K562 (cell line): ENCODE results near the gene CCDC187. TPM values are rescaled to one million over a fixed set of nuclear protein-coding genes. Genes with fewer than 3 reads are reported as not detected.

Source experiments
- BCOR ChIP-seq: fragments of 450-650 bp; IDR thresholded peaks from 2 replicates; pipeline ENCODE4 v1.6.1; 2016
- BDP1 ChIP-seq: IDR thresholded peaks from 3 replicates; pipeline ENCODE4 v1.6.1; 2011; ENCODE audit not compliant: insufficient read length, insufficient read depth
- CBX2 ChIP-seq: fragments of 200-600 bp; sonication (generic); IDR thresholded peaks from one replicate; pipeline ENCODE4 v1.6.1; 2012; ENCODE audit warnings: mild to moderate bottlenecking, low read length, inconsistent platforms; ENCODE audit not compliant: insufficient read depth, poor library complexity, severe bottlenecking
- CHCHD3 ChIP-seq: fragments of 250-450 bp; sonication (Bioruptor Pico); IDR thresholded peaks from 2 replicates; pipeline ENCODE4 v2.1.2; 2022; ENCODE audit warnings: mild to moderate bottlenecking
- ERF ChIP-seq: fragments of 450-650 bp; formaldehyde crosslinking; IDR thresholded peaks from 2 replicates; pipeline ENCODE4 v1.4.0; 2020; ENCODE audit warnings: mild to moderate bottlenecking, mixed read lengths
- KDM5B ChIP-seq: fragments of 200-600 bp; sonication (generic); IDR thresholded peaks from 2 replicates; pipeline ENCODE4 v1.6.1; 2012; ENCODE audit warnings: low read depth, mild to moderate bottlenecking, moderate library complexity, low read length, control low read depth, inconsistent platforms; ENCODE audit not compliant: insufficient replicate concordance
- MAFK ChIP-seq: IDR thresholded peaks from 2 replicates; pipeline ENCODE4 v1.6.1; 2011; ENCODE audit warnings: low read length, improper control_type of control experiment
- POLR2A ChIP-seq: fragments of 450-650 bp; conservative IDR thresholded peaks from 2 replicates; pipeline ENCODE4 v1.6.1; 2016
- TCF7 ChIP-seq: sonication (generic); IDR thresholded peaks from 2 replicates; pipeline ENCODE4 v1.6.1; 2016; ENCODE audit warnings: antibody characterized with exemption, borderline replicate concordance
- TEAD4 ChIP-seq, 2 experiments: sonication (generic) in 1 of 2; formaldehyde crosslinking in 1 of 2; IDR thresholded peaks; 2 replicates each; pipeline versions ENCODE4 v1.6.1 to v1.8.0; 2012 to 2022; ENCODE audit warnings: borderline replicate concordance in 1 of 2, inconsistent platforms in 1 of 2, low read length in 1 of 2, mild to moderate bottlenecking in 1 of 2, missing genetic modification reagents in 1 of 2
- THRAP3 ChIP-seq: fragments of 450-650 bp; IDR thresholded peaks from 2 replicates; pipeline ENCODE4 v1.6.1; 2016; ENCODE audit warnings: mild to moderate bottlenecking, inconsistent platforms, borderline replicate concordance
- ZNF354B ChIP-seq: fragments of 250-450 bp; sonication (Bioruptor Pico); IDR thresholded peaks from 2 replicates; pipeline ENCODE4 v1.4.0; 2020
- polyA plus RNA-seq, 8 experiments: library from polyadenylated mRNA; depleted of rRNA in 4 of 8; stranded (reverse) in 5 of 8; unstranded in 3 of 8; fragments of >200 nt; fragmentation: Nextera tagmentation in 2 of 8; fragmentation: Illumina TruSeq in 1 of 8; extraction: Ambion mirVana in 2 of 8; extraction: Trizol in 1 of 8; gene quantifications; 2 replicates each; pipeline versions ENCODE4 v1.2.1 to v1.2.3, GENCODE V29; 2011 to 2014; ENCODE audit warnings: inconsistent platforms in 1 of 8, missing spikeins in 1 of 8
- total RNA-seq, 7 experiments: library from RNA; depleted of rRNA in 6 of 7; stranded (reverse); fragments of >200 nt in 6 of 7; fragmentation: Illumina TruSeq in 2 of 7; extraction: Trizol in 2 of 7; gene quantifications; 2 replicates each; pipeline versions ENCODE4 v1.2.1 to v1.2.3, GENCODE V29; 2011 to 2021; ENCODE audit warnings: low replicate concordance in 1 of 7
- TF ChIP-seq, protein P1 (sequence below): fragments of 450-650 bp; IDR thresholded peaks from 2 replicates; pipeline ENCODE4 v1.6.1; 2016; ENCODE audit warnings: low read depth
- TF ChIP-seq, protein P2 (sequence below): fragments of 450-650 bp; formaldehyde crosslinking; conservative IDR thresholded peaks from 2 replicates; pipeline ENCODE4 v1.4.0; 2022; ENCODE audit warnings: mild to moderate bottlenecking, missing genetic modification characterization
- TF ChIP-seq, protein P3 (sequence below): fragments of 450-650 bp; IDR thresholded peaks from 2 replicates; pipeline ENCODE4 v1.6.1; 2016; ENCODE audit warnings: borderline replicate concordance
- TF ChIP-seq, protein P4 (sequence below), 2 experiments: fragments of 200-800 bp in 1 of 2; sonication (Bioruptor generic) in 1 of 2; sonication (generic) in 1 of 2; formaldehyde crosslinking in 1 of 2; IDR thresholded peaks in 1 of 2; conservative IDR thresholded peaks in 1 of 2; 2 replicates each; pipeline versions ENCODE4 v1.5.0 to v1.6.1; 2016 to 2020; ENCODE audit warnings: missing compliant biosample characterization in 1 of 2, missing genetic modification characterization in 1 of 2, missing genetic modification reagents in 1 of 2

CCDC187 gene
- total and polyA plus RNA-seq, 9 of the 15 experiments (the other 6 are each of a cell fraction or from before 2014, with no cell fraction given): not detected

DNA sequence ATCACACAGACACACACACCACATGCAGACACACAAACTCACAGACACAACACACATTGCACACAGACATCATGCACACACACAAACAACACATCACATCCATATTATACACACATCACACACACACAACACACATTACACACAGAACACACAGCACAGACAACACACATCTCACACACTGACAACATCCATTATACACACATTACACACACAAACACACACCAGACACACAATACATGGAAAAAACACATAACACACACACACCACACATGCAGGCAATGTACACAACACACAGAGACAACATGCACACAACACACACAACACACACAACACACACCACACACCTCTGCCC is 4.8 kb upstream of the CCDC187 start (continued):
- TF ChIP-seq, protein P1, sequence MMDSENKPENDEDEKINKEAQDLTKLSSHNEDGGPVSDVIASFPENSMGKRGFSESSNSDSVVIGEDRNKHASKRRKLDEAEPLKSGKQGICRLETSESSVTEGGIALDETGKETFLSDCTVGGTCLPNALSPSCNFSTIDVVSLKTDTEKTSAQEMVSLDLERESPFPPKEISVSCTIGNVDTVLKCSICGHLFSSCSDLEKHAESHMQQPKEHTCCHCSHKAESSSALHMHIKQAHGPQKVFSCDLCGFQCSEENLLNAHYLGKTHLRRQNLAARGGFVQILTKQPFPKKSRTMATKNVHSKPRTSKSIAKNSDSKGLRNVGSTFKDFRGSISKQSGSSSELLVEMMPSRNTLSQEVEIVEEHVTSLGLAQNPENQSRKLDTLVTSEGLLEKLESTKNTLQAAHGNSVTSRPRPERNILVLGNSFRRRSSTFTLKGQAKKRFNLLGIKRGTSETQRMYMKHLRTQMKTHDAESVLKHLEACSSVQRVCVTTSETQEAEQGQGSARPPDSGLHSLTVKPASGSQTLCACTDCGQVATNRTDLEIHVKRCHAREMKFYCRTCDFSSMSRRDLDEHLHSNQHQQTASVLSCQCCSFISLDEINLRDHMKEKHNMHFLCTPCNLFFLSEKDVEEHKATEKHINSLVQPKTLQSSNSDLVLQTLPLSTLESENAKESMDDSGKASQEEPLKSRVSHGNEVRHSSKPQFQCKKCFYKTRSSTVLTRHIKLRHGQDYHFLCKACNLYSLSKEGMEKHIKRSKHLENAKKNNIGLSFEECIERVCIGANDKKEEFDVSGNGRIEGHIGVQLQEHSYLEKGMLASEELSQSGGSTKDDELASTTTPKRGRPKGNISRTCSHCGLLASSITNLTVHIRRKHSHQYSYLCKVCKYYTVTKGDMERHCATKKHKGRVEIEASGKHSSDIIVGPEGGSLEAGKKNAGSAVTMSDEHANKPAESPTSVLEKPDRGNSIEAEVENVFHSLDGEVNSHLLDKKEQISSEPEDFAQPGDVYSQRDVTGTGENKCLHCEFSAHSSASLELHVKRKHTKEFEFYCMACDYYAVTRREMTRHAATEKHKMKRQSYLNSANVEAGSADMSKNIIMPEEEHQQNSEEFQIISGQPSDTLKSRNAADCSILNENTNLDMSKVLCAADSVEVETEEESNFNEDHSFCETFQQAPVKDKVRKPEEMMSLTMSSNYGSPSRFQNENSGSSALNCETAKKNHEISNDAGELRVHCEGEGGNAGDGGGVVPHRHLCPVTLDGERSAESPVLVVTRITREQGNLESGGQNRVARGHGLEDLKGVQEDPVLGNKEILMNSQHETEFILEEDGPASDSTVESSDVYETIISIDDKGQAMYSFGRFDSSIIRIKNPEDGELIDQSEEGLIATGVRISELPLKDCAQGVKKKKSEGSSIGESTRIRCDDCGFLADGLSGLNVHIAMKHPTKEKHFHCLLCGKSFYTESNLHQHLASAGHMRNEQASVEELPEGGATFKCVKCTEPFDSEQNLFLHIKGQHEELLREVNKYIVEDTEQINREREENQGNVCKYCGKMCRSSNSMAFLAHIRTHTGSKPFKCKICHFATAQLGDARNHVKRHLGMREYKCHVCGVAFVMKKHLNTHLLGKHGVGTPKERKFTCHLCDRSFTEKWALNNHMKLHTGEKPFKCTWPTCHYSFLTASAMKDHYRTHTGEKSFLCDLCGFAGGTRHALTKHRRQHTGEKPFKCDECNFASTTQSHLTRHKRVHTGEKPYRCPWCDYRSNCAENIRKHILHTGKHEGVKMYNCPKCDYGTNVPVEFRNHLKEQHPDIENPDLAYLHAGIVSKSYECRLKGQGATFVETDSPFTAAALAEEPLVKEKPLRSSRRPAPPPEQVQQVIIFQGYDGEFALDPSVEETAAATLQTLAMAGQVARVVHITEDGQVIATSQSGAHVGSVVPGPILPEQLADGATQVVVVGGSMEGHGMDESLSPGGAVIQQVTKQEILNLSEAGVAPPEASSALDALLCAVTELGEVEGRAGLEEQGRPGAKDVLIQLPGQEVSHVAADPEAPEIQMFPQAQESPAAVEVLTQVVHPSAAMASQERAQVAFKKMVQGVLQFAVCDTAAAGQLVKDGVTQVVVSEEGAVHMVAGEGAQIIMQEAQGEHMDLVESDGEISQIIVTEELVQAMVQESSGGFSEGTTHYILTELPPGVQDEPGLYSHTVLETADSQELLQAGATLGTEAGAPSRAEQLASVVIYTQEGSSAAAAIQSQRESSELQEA: 0 out of 2 replicates have a peak, but pooled peaks have one; percentile 7
- TF ChIP-seq TCF7 (no peak), TEAD4 (IDR thresholded peaks at IDR 0.05; ENCODE audit: low read length) (no peak), TEAD4 (CRISPR knock-in tag; IDR thresholded peaks at IDR 0.05; ENCODE audit: borderline replicate concordance) (no peak), ZNF354B (CRISPR knock-in tag) (no peak), BDP1 (no peak), CBX2 (no peak), CHCHD3 (CRISPR knock-in tag) (no peak), ERF (CRISPR knock-in tag) (no peak), BCOR (0 out of 2 replicates have a peak, but pooled peaks have one; percentile 4), KDM5B (no peak), THRAP3 (0 out of 2 replicates have a peak, but pooled peaks have one; percentile 12), MAFK (no peak), POLR2A (no peak)
- TF ChIP-seq, protein P2, sequence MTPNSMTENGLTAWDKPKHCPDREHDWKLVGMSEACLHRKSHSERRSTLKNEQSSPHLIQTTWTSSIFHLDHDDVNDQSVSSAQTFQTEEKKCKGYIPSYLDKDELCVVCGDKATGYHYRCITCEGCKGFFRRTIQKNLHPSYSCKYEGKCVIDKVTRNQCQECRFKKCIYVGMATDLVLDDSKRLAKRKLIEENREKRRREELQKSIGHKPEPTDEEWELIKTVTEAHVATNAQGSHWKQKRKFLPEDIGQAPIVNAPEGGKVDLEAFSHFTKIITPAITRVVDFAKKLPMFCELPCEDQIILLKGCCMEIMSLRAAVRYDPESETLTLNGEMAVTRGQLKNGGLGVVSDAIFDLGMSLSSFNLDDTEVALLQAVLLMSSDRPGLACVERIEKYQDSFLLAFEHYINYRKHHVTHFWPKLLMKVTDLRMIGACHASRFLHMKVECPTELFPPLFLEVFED: 0 out of 2 replicates have a peak, but pooled peaks have one; percentile 20
- TF ChIP-seq, protein P3, sequence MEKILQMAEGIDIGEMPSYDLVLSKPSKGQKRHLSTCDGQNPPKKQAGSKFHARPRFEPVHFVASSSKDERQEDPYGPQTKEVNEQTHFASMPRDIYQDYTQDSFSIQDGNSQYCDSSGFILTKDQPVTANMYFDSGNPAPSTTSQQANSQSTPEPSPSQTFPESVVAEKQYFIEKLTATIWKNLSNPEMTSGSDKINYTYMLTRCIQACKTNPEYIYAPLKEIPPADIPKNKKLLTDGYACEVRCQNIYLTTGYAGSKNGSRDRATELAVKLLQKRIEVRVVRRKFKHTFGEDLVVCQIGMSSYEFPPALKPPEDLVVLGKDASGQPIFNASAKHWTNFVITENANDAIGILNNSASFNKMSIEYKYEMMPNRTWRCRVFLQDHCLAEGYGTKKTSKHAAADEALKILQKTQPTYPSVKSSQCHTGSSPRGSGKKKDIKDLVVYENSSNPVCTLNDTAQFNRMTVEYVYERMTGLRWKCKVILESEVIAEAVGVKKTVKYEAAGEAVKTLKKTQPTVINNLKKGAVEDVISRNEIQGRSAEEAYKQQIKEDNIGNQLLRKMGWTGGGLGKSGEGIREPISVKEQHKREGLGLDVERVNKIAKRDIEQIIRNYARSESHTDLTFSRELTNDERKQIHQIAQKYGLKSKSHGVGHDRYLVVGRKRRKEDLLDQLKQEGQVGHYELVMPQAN: peak; percentile 9; the same call in 1 of the 2 replicates
- TF ChIP-seq, protein P4, sequence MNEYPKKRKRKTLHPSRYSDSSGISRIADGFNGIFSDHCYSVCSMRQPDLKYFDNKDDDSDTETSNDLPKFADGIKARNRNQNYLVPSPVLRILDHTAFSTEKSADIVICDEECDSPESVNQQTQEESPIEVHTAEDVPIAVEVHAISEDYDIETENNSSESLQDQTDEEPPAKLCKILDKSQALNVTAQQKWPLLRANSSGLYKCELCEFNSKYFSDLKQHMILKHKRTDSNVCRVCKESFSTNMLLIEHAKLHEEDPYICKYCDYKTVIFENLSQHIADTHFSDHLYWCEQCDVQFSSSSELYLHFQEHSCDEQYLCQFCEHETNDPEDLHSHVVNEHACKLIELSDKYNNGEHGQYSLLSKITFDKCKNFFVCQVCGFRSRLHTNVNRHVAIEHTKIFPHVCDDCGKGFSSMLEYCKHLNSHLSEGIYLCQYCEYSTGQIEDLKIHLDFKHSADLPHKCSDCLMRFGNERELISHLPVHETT (CRISPR knock-in tag; conservative IDR thresholded peaks at IDR 0.05 in 1 of 2, IDR thresholded peaks at IDR 0.05 in 1 of 2): no peak
